Measurements from ENCODE around the gene PKIG. TPM values are rescaled to one million over a fixed set of nuclear protein-coding genes. Genes with fewer than 3 reads are reported as not detected.

PKIG gene
- polyA plus RNA-seq, 1 donor from 2014 or later: 174 TPM

DNA sequence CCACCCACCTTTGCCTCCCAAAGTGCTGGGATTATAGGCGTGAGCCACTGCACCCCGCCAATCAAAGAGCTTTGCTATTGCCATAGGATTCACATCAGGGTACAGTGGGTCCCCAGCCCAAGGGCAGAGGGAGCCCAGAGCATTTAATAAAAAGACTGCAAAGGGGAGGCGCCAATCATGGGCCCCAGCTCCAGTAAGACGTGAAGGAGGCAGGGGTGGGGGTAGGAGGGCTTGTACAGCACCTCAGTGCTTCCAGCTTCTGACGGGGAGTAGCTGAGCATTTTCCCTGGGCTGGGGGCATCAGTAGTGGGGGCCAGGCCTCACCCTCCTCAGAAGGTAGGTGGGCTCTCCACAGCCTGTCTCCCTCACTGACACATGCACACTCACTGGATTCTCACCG, 67.6 kb downstream of the PKIG start:
- peaks cover 3% of the 10 kb centered on the region for H3F3A ChIP-seq (ENCODE audit: insufficient read depth, low read length, poor library complexity, severe bottlenecking)
- no peaks in the 10 kb centered on the region for H3K36me3 ChIP-seq (ENCODE audit: insufficient read depth, low read length)
- H3K4me2 ChIP-seq (ENCODE audit: low read length): no peak overlapping the region
- peaks cover 22% of the 10 kb centered on the region for H3K27me3 ChIP-seq (ENCODE audit: insufficient read depth, low read depth, low read length)
- no peaks in the 10 kb centered on the region for H3K9me2 ChIP-seq (ENCODE audit: insufficient read depth, low read length)
- no peak overlapping the region for H3K9ac ChIP-seq (ENCODE audit: low read length)
- no peaks in the 10 kb centered on the region for H3K9me3 ChIP-seq (ENCODE audit: low read length)
- no peaks in the 10 kb centered on the region for H3K79me2 ChIP-seq (replicated peaks; ENCODE audit: insufficient read depth, low read length)
- H3K27ac ChIP-seq (ENCODE audit: low read length): no peak overlapping the region
- no peaks in the 10 kb centered on the region for H4K20me1 ChIP-seq (ENCODE audit: insufficient read depth)
- no peak for TF ChIP-seq TAF1 (IDR thresholded peaks at IDR 0.05; ENCODE audit: low read depth)
- TF ChIP-seq REST (IDR thresholded peaks at IDR 0.05; ENCODE audit: borderline replicate concordance): no peak
- no peak for TF ChIP-seq EZH2 (IDR thresholded peaks at IDR 0.05; ENCODE audit: borderline replicate concordance, insufficient read depth, low read length, poor library complexity, severe bottlenecking)
- TF ChIP-seq SMC3 (conservative IDR thresholded peaks at IDR 0.05; ENCODE audit: poor library complexity): no peak
- TF ChIP-seq RAD21 (conservative IDR thresholded peaks at IDR 0.05): no peak
- no peak for TF ChIP-seq MXI1 (conservative IDR thresholded peaks at IDR 0.05; ENCODE audit: poor library complexity, severe bottlenecking)
- TF ChIP-seq POLR2AphosphoS5 (IDR thresholded peaks at IDR 0.05): no peak
- TF ChIP-seq CTCF (IDR thresholded peaks at IDR 0.05; ENCODE audit: poor library complexity, severe bottlenecking): no peak
- TF ChIP-seq EP300 (conservative IDR thresholded peaks at IDR 0.05; ENCODE audit: poor library complexity, severe bottlenecking): no peak
- H3K4me3 ChIP-seq (ENCODE audit: low read length): no peak overlapping the region
- H2AFZ ChIP-seq (ENCODE audit: low read depth, low read length): no peak overlapping the region

DNA sequence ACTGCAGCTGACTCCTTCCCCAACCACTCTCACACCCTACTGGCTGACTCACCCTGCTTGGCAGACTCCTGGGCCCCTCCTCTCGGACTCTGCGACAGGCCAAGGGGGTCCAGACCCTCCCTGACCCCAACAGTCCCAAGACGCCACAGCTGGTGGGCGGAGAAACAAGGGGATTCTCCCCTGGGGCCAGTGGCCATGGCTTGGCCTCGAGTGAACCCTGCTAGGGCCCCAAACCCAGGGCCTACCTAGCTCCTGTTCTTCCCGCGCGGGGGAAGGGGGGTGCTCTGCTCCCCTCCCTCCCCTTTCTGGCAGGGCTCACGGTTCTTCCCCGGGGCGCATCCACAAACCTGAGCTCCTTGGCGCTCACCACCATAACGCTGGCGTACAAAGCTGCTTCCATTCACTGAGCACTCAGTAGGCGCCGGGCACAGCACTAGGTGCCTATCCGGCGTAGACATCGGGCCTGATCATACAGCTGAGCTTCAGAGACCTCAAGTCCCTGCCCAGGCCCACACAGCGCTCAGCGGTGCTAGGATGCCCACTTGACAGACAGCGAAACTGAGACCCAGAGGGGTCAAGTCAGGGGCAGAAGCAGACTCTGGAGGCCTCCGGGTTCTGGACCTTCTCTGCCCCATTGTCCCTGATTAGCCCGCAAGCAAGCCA, 68.5 kb downstream of the PKIG start:
- Histone ChIP-seq H3K4me2 (ENCODE audit: low read length) (no peak overlapping the region), H3K27ac (ENCODE audit: low read length) (no peak overlapping the region), H3K36me3 (ENCODE audit: insufficient read depth, low read length) (no peaks in the 10 kb centered on the region), H3K27me3 (ENCODE audit: insufficient read depth, low read depth, low read length) (peaks cover 22% of the 10 kb centered on the region), H3F3A (ENCODE audit: insufficient read depth, low read length, poor library complexity, severe bottlenecking) (peaks cover 3% of the 10 kb centered on the region), H4K20me1 (ENCODE audit: insufficient read depth) (no peaks in the 10 kb centered on the region), H2AFZ (ENCODE audit: low read depth, low read length) (no peak overlapping the region), H3K9ac (ENCODE audit: low read length) (peak overlapping the region; percentile 20), H3K4me3 (ENCODE audit: low read length) (peak overlapping the region; percentile 64), H3K9me3 (ENCODE audit: low read length) (no peaks in the 10 kb centered on the region), H3K9me2 (ENCODE audit: insufficient read depth, low read length) (no peaks in the 10 kb centered on the region), H3K79me2 (replicated peaks; ENCODE audit: insufficient read depth, low read length) (no peaks in the 10 kb centered on the region)
- TF ChIP-seq REST (IDR thresholded peaks at IDR 0.05; ENCODE audit: borderline replicate concordance) (no peak), EP300 (conservative IDR thresholded peaks at IDR 0.05; ENCODE audit: poor library complexity, severe bottlenecking) (no peak), SMC3 (conservative IDR thresholded peaks at IDR 0.05; ENCODE audit: poor library complexity) (no peak), MXI1 (conservative IDR thresholded peaks at IDR 0.05; ENCODE audit: poor library complexity, severe bottlenecking) (no peak), POLR2AphosphoS5 (IDR thresholded peaks at IDR 0.05) (no peak), TAF1 (IDR thresholded peaks at IDR 0.05; ENCODE audit: low read depth) (no peak), EZH2 (IDR thresholded peaks at IDR 0.05; ENCODE audit: borderline replicate concordance, insufficient read depth, low read length, poor library complexity, severe bottlenecking) (no peak), CTCF (IDR thresholded peaks at IDR 0.05; ENCODE audit: poor library complexity, severe bottlenecking) (no peak), RAD21 (conservative IDR thresholded peaks at IDR 0.05) (no peak)

Measured in neural cell (in vitro differentiated cells).